ENCODE data around the gene RRM2.
"Not testable (repeated sequence)": the region's sequence is repeated elsewhere in the genome, so short reads cannot be mapped to it uniquely, and the experiment has no call there.

Gene RRM2

DNA sequence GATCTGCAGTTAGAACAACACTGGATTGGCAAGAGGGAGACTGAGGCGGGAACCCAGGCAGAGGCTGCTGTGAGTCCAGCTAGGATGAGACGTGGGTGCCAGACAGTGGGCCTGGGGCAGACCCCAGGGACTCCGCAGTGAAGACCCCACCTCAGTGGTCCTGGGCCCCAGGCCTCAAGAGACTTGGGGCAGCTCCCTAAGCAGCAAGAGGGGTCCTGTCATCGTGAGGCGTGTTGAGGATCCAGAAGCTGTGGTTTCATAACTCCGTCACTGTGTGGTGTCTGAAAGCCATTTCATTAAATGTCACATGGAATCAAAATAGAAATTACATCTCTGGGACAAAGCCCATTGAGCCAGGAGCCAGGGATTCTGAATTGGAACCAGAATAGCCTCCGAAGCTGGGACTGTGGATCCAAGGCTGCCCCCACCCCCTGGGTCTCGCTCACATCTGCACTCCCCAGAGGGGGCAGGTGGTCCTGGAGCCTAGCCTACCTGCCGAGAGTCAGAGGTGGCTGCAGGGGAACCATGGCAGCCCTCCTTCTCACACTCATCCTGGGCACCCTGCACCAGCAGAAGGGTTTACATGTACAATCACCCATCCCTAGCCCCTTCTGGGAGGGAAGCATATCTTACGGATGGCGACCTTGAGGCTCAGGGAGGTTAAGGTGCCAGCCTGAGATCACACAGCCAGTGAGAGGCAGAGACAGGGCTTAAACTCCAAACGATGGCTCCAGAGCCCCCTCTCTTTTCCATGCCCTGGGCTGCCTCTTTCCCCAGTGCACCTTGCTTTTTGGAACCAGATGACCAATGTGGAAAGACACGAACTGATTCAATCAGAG, 23.2 kb downstream of the RRM2 start:
- no peak overlapping the region for H3K4me3 ChIP-seq (ENCODE audit: low read depth in 1 of 2, low read length in 2 of 2)
- peaks cover 80% of the 10 kb centered on the region for H3K79me2 ChIP-seq (ENCODE audit: insufficient read depth, low read length)
- H3K27me3 ChIP-seq (ENCODE audit: insufficient read depth, low read length, poor library complexity), result no peaks in the 10 kb centered on the region
- H3K27ac ChIP-seq (ENCODE audit: low read length), result no peak overlapping the region
- DNase-seq (no peak), ATAC-seq (ENCODE audit: insufficient read depth, low read depth) (no peak)
- peaks cover 68% of the 10 kb centered on the region for H4K20me1 ChIP-seq (ENCODE audit: insufficient read depth, low read length)
- TF ChIP-seq, protein P1, sequence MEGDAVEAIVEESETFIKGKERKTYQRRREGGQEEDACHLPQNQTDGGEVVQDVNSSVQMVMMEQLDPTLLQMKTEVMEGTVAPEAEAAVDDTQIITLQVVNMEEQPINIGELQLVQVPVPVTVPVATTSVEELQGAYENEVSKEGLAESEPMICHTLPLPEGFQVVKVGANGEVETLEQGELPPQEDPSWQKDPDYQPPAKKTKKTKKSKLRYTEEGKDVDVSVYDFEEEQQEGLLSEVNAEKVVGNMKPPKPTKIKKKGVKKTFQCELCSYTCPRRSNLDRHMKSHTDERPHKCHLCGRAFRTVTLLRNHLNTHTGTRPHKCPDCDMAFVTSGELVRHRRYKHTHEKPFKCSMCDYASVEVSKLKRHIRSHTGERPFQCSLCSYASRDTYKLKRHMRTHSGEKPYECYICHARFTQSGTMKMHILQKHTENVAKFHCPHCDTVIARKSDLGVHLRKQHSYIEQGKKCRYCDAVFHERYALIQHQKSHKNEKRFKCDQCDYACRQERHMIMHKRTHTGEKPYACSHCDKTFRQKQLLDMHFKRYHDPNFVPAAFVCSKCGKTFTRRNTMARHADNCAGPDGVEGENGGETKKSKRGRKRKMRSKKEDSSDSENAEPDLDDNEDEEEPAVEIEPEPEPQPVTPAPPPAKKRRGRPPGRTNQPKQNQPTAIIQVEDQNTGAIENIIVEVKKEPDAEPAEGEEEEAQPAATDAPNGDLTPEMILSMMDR (IDR thresholded peaks at IDR 0.05; ENCODE audit: borderline replicate concordance, extremely low read depth, low read length, poor library complexity, severe bottlenecking), result no peak
- no peak for TF ChIP-seq EZH2 (IDR thresholded peaks at IDR 0.05; ENCODE audit: borderline replicate concordance, low read depth, low read length, severe bottlenecking)
- no peak overlapping the region for H3K9ac ChIP-seq (ENCODE audit: low read depth, low read length)
- H2AFZ ChIP-seq (ENCODE audit: low read depth, low read length), result no peak overlapping the region
- peaks cover 91% of the 10 kb centered on the region for H3K36me3 ChIP-seq (ENCODE audit: insufficient read depth, low read length)
- no peaks in the 10 kb centered on the region for H3K9me3 ChIP-seq (ENCODE audit: insufficient read depth, low read length, severe bottlenecking)
- peaks cover 15% of the 10 kb centered on the region for H3K4me1 ChIP-seq (ENCODE audit: insufficient read depth, low read length)
- H3K4me2 ChIP-seq (ENCODE audit: insufficient read depth, low read length), result no peak overlapping the region

DNA sequence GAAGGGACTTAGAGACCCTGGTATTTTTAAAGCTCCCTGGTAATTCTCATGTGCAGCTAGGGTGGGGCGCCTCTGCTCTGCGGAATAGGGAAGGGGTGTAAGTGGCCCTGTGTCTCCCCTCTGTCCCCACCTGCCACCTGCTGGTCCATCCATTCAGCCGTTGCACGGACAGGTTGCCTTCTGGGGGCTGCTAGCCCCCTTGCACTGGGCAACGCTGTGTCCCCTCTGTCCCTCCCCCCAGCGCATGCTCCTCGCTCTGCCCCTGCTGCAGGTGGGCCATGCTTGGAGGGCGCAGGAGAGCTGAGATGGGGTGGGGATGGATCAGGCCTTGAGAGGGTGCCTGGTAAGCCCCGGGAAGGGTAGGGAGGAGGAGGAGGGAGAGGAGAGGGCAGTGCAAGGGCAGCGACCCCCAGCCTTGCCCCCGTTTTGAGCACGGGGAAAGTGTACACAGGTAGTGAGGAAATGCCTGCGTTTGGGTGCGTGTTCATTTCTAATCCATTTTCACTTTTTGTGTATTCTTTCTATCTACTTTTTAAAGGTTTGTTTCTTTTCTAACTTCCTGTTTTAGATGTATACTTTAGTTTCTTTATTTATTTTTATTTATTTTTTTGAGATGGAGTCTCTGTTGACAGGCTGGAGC, 23.9 kb downstream of the RRM2 start:
- H3K4me3 ChIP-seq (ENCODE audit: low read depth in 1 of 2, low read length in 2 of 2), result no peak overlapping the region
- peaks cover 91% of the 10 kb centered on the region for H3K36me3 ChIP-seq (ENCODE audit: insufficient read depth, low read length)
- no peak for DNase-seq
- no peak overlapping the region for H2AFZ ChIP-seq (ENCODE audit: low read depth, low read length)
- no peak for TF ChIP-seq EZH2 (IDR thresholded peaks at IDR 0.05; ENCODE audit: borderline replicate concordance, low read depth, low read length, severe bottlenecking)
- TF ChIP-seq, protein P1 (IDR thresholded peaks at IDR 0.05; ENCODE audit: borderline replicate concordance, extremely low read depth, low read length, poor library complexity, severe bottlenecking), result no peak
- ATAC-seq (ENCODE audit: insufficient read depth, low read depth), result no peak
- no peak overlapping the region for H3K4me2 ChIP-seq (ENCODE audit: insufficient read depth, low read length)
- no peaks in the 10 kb centered on the region for H3K27me3 ChIP-seq (ENCODE audit: insufficient read depth, low read length, poor library complexity)
- peaks cover 8% of the 10 kb centered on the region for H3K4me1 ChIP-seq (ENCODE audit: insufficient read depth, low read length)
- peaks cover 63% of the 10 kb centered on the region for H4K20me1 ChIP-seq (ENCODE audit: insufficient read depth, low read length)
- H3K9ac ChIP-seq (ENCODE audit: low read depth, low read length), result no peak overlapping the region
- peaks cover 79% of the 10 kb centered on the region for H3K79me2 ChIP-seq (ENCODE audit: insufficient read depth, low read length)
- H3K27ac ChIP-seq (ENCODE audit: low read length), result no peak overlapping the region; the same call in 1 of the 2 replicates
- H3K9me3 ChIP-seq (ENCODE audit: insufficient read depth, low read length, severe bottlenecking), result no peaks in the 10 kb centered on the region

DNA sequence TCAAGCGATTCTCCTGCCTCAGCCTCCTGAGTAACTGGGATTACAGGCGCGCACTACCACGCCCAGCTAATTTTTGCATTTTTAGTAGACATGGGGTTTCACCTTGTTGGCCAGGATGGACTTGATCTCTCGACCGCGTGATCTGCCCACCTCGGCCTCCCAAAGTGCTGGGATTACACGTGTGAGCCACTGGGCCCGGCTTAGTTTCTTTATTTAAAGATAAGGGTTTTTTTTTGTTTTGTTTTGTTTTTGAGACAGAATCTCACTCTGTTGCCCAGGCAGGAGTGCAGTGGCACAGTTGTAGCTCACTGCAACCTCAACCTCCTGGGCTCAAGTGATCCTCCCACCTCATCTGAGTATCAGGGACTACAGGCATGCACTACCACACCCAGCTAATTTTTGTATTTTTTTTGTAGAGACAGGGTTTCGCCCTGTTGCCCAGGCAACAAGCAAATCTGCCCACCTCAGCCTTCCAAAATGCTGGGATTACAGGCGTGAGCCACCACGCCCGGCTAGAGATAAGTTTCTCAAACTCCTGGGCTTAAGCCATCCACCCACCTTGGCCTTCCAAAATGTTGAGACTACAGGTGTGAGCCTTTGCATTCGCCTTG, 24.6 kb downstream of the RRM2 start:
- peaks cover 56% of the 10 kb centered on the region for H4K20me1 ChIP-seq (ENCODE audit: insufficient read depth, low read length)
- peaks cover 87% of the 10 kb centered on the region for H3K36me3 ChIP-seq (ENCODE audit: insufficient read depth, low read length)
- H3K4me1 ChIP-seq (ENCODE audit: insufficient read depth, low read length); H3K4me3 ChIP-seq (ENCODE audit: low read depth in 1 of 2, low read length in 2 of 2); H2AFZ ChIP-seq (ENCODE audit: low read depth, low read length); H3K9ac ChIP-seq (ENCODE audit: low read depth, low read length); H3K27ac ChIP-seq (ENCODE audit: low read length); H3K27me3 ChIP-seq (ENCODE audit: insufficient read depth, low read length, poor library complexity); ATAC-seq (ENCODE audit: insufficient read depth, low read depth); DNase-seq; H3K9me3 ChIP-seq (ENCODE audit: insufficient read depth, low read length, severe bottlenecking); H3K4me2 ChIP-seq (ENCODE audit: insufficient read depth, low read length): not testable (repeated sequence)
- H3K79me2 ChIP-seq (ENCODE audit: insufficient read depth, low read length), result peaks cover 77% of the 10 kb centered on the region

DNA sequence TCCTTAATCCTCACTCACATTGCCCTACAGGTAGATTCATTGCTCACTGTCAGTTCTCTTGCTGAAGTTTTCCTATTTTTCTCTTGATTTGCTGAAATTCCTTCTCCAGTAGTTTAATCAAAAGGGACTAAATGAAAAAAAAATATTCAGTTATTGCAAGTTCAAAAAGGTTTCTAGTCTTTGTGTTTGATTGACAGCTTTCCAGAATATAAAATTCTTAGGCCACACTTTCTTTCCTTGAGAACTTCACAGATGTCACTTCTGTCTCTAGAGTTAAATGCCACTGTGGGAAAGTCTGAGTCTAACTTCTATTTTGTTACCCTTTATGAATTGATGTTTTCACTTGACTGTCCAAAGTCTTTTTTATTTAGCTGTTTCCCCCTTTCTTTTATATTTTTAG, 25.7 kb downstream of the RRM2 start:
- H4K20me1 ChIP-seq (ENCODE audit: insufficient read depth, low read length), result peaks cover 49% of the 10 kb centered on the region
- H3K27ac ChIP-seq (ENCODE audit: low read length), result no peak overlapping the region
- ATAC-seq (ENCODE audit: insufficient read depth, low read depth), result no peak
- H3K79me2 ChIP-seq (ENCODE audit: insufficient read depth, low read length), result peaks cover 78% of the 10 kb centered on the region
- H3K4me1 ChIP-seq (ENCODE audit: insufficient read depth, low read length), result no peaks in the 10 kb centered on the region
- no peak for DNase-seq
- H3K9me3 ChIP-seq (ENCODE audit: insufficient read depth, low read length, severe bottlenecking), result no peaks in the 10 kb centered on the region
- peaks cover 86% of the 10 kb centered on the region for H3K36me3 ChIP-seq (ENCODE audit: insufficient read depth, low read length)
- no peaks in the 10 kb centered on the region for H3K27me3 ChIP-seq (ENCODE audit: insufficient read depth, low read length, poor library complexity)
- H3K4me2 ChIP-seq (ENCODE audit: insufficient read depth, low read length), result no peak overlapping the region
- H3K4me3 ChIP-seq (ENCODE audit: low read depth in 1 of 2, low read length in 2 of 2), result no peak overlapping the region
- no peak overlapping the region for H3K9ac ChIP-seq (ENCODE audit: low read depth, low read length)
- TF ChIP-seq, protein P1 (IDR thresholded peaks at IDR 0.05; ENCODE audit: borderline replicate concordance, extremely low read depth, low read length, poor library complexity, severe bottlenecking), result no peak
- no peak for TF ChIP-seq EZH2 (IDR thresholded peaks at IDR 0.05; ENCODE audit: borderline replicate concordance, low read depth, low read length, severe bottlenecking)
- no peak overlapping the region for H2AFZ ChIP-seq (ENCODE audit: low read depth, low read length)
